HG02943 (cell line): Measurements from ENCODE around the gene CD274.
"Not testable (repeated sequence)": the region's sequence is repeated elsewhere in the genome, so short reads cannot be mapped to it uniquely, and the experiment has no call there.

Source experiments
- ATAC-seq: cut with Tn5 transposase; IDR thresholded peaks from one replicate; pipeline ENCODE4 v1.9.1; 2021; ENCODE audit warnings: mild to moderate bottlenecking, low read depth, moderate library complexity; ENCODE audit not compliant: unreplicated experiment

Gene CD274

DNA sequence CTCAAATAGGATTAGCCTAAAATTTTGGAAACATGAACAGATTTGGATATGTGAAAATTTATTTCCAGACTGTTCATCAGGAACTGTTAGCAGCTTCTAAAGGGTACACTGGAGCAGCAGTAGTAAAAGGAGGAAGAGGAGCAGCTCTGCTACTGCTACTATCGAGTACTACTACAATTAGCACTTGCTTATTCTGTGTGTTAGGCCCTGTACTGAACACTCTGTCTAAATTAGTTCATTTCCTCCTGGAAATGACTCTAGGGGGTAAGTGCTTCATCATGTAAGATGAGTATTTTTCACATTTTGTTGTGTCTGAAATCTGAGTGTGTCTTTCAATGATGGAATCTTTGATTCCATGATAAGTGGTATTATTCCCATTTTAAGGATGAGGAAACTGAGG is 9.8 kb downstream of the CD274 start:
- ATAC-seq = no peak

DNA sequence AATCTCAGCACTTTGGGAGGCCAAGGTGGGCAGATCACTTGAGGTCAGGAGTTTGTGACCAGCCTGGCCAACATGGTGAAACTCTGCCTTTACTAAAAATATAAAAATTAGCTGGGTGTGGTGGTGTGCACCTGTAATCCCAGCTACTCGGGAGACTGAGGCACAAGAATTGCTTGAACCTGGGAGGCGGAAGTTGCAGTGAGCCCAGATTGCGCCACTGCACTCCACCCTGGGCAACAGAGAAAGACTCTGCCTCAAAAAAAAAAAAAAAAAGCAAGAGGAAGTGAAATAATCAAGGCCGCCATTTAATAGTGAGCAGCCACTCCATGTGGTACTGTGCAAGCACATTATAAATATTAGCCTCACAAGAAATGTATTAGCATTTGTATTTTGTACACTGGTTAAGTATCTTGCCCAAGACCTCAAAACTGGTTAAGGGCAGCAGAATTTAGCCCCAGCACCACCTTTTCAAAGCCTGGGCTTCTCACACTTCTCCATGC is 14.5 kb downstream of the CD274 start:
- not testable (repeated sequence) for ATAC-seq

DNA sequence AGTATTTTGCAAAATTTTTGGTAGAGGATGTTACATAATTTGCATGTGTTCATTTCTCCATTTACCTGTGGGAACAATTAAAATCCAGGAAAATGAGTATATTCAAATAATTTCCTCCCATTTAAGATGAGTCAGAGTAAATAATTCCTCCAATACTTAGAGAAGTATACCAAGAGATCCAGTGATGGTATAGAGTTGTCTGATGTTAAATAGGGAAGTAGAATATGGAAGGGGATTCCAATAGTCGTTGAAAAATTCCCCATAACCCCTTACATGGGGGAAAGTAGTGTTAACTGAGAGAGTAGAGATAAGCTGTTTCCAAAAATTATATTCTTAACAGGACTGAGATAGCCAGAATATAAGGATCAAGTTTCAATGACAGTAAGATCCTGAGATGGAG is 15.7 kb downstream of the CD274 start:
- ATAC-seq = no peak

DNA sequence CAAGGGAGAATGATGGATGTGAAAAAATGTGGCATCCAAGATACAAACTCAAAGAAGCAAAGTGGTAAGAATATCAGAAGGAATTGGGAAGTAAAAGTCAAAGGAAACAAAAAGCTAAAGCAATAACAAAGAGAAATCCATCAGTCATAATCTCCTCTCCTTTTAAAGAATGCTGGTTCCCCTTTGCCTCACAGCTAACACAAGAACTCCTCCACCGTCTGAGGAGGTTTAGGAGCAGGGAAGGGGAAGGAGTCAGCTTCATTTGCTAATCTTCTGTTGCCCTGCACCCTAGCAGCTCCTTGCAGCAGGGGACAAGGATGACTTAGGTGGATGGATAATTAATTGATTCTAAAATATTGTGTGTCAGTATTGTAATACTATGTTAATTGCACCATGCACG is 16.4 kb downstream of the CD274 start:
- ATAC-seq = no peak

DNA sequence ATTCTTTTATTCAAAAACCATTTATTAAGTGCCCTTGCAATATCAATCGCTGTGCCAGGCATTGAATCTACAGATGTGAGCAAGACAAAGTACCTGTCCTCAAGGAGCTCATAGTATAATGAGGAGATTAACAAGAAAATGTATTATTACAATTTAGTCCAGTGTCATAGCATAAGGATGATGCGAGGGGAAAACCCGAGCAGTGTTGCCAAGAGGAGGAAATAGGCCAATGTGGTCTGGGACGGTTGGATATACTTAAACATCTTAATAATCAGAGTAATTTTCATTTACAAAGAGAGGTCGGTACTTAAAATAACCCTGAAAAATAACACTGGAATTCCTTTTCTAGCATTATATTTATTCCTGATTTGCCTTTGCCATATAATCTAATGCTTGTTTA is 18.5 kb downstream of the CD274 start:
- ATAC-seq = no peak

DNA sequence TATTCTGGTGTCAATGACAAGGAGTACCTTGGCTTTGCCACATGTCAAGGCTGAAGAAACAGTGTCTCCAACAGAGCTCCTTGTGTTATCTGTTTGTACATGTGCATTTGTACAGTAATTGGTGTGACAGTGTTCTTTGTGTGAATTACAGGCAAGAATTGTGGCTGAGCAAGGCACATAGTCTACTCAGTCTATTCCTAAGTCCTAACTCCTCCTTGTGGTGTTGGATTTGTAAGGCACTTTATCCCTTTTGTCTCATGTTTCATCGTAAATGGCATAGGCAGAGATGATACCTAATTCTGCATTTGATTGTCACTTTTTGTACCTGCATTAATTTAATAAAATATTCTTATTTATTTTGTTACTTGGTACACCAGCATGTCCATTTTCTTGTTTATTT is 19.8 kb downstream of the CD274 start:
- no peak for ATAC-seq

DNA sequence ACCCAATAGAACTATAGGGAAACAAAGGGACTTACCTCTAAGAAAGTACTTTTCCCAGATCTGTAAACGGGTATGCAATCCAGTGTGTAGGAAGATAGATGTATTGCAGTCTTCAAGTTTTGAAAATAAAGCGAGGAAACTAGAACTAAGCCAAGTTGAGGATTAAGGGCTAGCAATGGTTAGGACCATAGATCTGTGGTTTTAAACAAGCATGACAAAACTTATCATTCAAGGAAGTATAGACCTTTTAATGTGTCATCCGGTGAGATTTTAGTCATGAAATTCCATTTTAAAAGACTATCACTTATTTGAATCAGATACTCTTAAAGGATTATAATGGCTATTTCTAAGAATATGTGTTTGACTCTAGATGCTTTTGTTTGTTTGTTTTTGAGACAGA is 20.5 kb downstream of the CD274 start:
- no peak for ATAC-seq

DNA sequence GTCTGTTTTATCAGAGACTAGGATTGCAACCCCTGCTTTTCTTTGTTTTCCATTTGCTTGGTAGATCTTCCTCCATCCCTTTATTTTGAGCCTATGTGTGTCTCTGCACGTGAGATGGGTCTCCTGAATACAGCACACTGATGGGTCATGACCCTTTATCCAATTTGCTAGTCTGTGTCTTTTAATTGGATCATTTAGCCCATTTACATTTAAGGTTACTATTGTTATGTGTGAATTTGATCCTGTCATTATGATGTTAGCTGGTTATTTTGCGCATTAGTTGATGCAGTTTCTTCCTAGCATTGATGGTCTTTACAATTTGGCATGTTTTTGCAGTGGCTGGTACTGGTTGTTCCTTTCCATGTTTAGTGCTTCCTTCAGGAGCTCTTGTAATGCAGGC is 25.3 kb downstream of the CD274 start:
- not testable (repeated sequence) for ATAC-seq

DNA sequence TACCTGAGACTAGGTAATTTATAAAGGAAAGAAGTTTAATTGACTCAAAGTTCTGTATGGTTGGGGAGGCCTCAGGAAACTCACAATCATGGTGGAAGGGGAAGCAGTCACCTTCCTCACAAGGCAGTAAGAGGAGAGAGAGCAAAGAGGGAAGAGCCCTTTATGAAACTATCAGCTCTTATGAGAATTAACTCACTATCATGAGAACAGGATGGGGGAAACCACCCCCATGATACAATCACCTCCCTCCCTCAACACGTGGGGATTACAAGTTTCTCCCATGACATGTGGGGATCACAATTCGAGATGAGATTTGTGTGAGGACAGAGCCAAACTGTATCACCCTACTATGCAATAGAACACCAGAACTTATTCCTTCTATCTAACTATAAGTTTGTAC is 27.9 kb downstream of the CD274 start:
- no peak for ATAC-seq

DNA sequence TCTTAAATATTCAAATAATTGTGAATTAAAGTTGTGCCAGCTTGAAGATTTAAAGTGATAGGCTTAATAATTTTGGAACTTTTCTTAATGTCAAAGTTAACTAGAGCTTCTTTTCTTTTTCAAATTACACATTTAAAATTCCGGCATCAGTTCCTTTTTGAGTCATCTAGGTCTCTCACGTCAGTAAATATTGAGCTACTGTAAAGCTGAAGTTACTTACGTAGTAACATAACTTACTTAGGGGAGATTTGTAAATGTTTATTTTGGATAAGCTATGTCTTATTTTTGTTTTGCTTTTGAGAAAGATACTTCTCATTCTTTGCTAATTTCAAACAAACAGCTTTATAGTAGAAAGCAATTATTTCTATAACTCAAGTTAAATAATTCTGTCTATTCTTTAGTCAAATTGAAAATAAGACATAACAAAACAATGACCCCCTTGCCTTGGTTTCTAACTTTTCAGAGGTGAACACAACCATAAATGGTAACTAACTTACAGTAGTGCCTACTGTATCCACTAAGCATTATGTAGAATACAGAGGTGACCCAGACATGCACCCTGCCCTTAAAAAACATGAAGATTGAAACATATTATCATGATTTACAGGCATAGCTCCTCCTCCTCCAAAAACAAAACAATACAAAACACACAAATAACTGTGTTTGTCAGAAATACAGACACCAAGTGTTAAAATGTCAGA is 29.8 kb downstream of the CD274 start:
- no peak for ATAC-seq

DNA sequence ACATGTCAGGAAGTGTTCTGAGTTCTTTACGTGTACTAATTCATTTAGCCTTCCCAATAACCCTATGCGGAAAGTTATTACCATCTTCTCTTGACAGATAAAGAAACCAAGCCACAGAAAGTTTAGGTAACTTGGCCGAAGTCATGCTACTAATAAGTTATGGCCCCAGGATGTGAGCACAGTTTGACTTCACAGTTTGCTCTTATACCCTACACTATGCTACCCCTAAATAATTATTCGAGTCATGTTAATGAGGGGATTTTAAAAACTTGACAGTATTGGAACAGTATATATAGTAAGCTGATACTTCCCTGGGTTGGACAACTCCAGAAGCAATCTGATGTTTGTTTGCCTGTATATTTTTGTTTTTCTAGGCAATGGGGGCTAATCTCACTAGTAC is 30.6 kb downstream of the CD274 start:
- no peak for ATAC-seq

DNA sequence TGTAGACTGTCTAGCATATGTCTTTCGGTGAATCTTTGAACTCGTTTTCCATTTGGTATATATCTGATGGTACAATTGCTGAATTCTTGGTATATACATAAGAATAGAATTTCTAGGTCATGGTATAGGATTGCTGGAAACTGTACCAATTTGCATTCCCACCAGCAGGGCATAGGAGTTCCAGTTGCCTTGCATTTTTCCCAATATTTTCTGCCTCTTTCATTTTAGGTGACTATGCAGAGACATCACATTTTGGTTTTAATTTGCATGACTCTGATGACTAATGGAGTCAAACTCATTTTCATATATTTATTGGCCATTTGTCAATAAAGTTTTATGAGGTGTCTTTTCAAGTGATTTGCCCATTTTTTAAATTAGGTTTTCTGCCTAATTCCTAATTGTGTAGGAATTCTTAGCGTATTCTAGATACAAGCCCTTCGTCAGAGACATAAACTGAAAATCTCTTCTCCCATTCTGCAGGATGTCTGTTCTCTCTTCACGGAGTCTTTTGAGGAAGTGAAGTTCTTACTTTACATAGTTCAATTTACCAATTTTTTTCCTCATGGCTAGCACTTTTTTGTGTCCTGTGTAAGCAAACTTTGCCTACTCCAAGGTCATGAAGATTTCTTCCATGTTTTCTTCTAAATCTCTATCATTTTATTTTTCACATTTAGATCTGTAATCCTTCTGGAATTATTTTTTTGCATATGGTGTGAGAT is 31.1 kb downstream of the CD274 start:
- ATAC-seq = no peak

DNA sequence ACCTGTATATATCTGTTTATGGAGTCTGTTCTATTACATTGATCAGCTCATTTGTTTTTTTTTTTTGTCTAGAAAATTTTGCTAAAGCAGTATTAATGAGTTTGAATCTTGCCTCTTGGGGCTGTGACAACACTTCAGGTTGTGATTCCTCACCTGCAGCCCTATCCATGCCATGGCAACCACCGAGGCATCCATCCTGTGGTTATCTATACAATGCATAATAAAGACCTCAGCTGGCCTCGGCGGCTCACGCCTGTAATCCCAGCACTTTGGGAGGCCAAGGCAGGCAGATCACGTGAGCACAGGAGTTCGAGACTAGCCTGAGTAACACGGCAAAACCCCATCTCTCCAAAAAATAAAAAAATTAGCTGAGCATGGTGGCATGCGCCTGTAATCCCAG is 31.9 kb downstream of the CD274 start:
- ATAC-seq = no peak

DNA sequence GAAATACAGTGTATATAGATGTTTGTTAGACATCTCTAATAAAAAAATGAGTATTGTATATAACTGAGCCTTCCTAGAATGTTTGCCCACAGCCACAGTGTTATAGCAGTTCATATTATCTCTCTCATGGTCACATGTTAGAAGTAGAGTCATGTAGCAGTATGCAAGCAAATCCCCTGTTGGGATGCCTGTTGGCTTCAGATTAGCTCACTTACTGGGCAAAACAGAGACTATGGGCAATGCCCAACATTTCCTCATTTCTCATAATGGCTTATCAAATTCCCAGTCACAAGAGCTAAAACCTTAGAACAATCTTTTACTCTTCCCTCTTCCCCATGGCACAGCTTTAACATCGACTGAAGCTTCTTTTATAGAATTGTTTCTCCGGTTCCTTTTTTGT is 33.0 kb downstream of the CD274 start:
- no peak for ATAC-seq

DNA sequence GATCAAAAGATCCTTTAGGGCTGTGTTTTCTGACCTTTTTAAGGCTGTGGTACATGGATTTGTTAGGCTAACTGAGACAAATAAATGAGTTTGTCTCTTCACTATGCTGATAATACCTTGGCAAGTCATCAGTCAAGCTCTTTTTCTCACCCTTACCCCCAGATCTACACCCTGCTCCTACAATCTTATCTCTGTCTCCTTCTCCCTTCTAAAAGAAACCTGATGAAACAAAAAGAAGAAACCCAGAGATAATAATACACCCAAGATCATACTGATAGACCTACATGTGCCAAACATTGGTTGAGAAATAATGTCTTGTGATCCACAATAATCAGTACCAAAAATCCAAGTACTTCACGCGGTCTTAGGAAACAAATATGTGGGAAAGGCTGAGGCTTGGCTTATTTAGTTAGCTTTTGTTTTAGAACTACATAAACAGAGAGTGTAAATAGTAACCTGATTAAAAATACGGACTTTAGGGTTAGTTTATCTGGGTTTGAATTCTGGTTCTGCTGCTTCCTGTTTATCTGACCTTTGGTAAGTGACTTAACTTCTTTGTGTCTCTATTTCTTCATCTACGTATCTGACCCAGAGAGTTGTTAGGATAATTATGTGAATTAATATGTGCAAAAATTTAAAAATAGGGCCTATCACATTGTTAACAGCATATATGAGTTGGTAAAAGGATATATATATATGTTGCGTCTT is 35.2 kb downstream of the CD274 start:
- ATAC-seq = no peak

DNA sequence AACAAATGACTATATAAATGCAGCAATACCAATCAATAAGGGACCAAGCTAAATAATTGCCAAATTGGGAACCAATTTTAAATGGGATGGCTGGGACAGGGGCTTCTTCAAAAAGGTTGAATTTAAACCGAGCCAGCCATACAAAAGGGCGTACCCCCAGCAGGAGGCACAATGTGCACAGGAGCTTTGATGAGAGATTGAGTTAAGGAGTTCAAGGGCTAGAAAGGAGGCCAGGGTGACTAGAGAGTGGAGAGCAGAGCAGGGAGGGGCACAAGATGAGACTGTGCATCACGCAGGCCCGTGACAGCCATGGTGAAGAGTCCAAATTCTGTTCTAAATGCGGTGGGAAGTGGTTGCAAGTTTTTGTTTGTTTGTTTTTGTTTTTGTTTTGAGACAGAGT is 36.6 kb downstream of the CD274 start:
- no peak for ATAC-seq

DNA sequence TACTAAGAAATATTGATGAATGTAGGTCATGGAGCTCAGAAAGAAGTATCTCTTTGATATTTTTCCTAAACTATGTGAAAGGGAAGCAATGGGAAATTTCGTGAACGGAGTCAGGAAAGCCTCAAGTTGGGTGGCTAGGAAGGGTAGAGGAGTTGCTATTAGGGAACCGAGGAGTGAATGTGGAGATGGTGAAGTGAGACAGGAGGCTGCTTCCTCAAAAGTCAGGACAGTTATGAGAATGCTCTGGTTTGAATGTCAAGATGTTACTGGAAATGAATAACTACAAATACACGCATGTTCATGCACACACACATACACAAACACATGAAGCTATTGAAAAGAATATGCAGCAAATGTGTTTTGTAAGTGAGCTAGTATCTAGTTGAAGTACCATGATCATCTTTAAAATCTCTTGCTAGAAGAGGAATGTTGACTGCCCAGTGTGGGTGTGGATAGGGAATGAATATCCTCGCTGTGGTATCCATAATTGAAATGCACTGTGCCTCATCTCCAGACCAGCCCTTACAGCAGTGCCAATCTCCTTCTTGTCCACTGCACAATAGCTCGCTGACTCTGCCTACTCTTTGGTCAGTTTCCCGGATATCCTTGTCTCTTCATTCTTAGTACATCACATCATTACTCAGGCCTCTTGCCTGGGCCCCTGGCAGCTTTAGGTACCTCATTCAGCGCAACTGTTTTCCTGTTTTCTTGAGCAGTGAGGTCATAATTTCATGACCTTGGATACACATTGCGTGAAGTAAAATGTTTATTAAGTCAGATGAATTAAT is 38.1 kb downstream of the CD274 start:
- ATAC-seq = no peak

DNA sequence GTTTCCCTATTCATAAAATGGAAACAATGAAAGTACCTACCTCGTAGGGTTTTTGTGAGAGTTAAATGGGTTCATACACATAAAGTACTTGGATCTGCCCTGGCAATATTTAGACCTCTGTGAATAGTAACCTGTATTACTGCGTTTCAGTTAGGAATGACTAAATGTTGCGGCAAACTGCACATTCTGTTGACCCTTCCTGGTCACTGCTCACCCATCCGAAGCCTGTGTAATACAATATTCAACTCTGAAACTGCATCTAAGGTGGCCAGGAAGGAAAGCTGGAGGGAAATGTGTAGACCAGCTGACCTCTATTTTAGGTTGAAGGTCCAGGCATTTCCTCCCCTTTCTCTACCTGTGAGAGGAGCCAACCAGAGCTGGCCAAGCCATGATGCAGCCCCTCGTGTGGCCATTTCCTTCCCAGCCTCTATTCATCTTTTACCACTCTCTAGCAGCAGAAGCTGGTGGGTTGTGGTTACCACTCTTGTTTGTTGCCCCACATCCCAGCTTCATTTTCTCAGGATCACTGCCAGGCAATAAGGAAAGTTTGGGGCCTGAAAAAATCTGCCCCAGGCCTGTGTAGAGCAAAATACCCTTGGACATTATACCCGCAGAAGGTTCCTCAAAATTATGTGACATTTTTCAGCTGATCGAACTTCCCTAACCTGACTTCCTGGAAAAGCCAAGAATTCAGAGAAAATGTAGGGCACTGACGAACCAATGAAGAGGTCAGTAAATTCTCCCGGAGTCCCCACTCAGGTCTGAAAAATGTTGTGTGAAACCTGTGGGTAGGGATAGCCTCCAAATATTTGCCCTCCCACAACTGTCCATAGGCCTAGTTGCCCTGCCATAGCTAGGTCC is 39.5 kb downstream of the CD274 start:
- ATAC-seq = no peak

DNA sequence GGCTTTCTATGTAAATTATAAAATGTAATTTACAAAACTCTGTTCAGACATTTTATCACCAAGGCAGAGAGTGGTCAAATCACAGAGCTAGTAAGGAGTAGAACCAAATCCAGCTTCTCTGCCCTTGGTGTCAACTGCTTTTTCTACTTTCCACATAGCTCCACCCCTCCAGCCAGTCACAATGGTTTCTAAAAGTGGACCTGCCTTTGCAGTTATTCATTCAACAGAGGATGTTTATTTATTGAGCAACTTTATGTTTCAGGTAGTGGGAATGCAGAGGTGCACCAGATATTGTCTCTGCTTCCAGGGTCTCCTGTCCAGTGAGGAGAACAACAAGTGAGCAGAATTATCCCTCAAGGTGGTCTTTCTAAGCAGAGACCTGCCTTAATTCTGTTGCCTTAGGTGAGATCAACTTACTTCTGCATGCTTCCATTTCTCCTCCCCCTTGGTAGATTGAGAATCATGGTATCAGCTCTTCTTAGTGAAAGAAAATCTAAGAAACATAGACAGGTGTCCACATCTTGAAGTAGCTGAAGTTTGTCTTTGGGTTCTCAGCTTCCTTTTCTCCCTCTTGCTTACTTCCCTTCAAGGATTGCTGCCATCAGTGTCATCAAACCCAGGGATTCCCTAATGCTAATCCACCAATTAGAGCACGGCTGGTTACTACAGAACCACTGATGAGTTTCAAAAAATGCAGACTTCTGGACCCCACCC is 42.8 kb downstream of the CD274 start:
- ATAC-seq = peak; percentile 31
